Measurements from ENCODE around the gene NAGPA. TPM values are rescaled to one million over a fixed set of nuclear protein-coding genes. Genes with fewer than 3 reads are reported as not detected.

The NAGPA gene
- total and polyA plus RNA-seq, 2 of the 13 experiments (the other 11 are each of a cell fraction or from before 2014, with no cell fraction given), result 27.1 to 60.3 TPM

DNA sequence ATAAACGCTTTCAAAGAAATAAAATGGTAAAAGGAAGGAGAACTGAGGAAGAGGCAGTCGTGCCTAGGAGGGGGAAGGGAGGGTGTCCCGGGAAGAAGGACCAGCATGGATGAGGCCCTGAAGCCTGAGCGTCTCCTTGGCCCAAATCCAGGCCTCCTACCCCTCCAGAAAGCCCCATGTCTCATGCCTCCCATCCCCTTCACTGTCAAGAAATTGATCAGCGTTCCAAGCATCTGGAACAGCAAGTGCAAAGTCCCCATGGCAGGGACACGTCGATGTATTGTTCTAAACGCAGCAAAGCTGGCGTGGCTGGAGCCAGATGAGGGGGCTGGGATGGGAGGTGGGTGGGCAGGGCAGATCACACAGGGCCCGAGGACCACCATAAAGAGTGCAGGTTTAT lies 53.0 kb downstream of the NAGPA start (continued):
- no peak for TF ChIP-seq KLF15 (CRISPR knock-in tag; IDR thresholded peaks at IDR 0.05; ENCODE audit: borderline replicate concordance)
- no peak for TF ChIP-seq GATAD2A (CRISPR knock-in tag; IDR thresholded peaks at IDR 0.05)
- no peak for TF ChIP-seq ZNF143 (CRISPR knock-in tag; IDR thresholded peaks at IDR 0.05)
- TF ChIP-seq HDAC2 (CRISPR knock-in tag; IDR thresholded peaks at IDR 0.05), result no peak
- no peak for TF ChIP-seq RCOR2 (CRISPR knock-in tag; IDR thresholded peaks at IDR 0.05)
- TF ChIP-seq SP5 (CRISPR knock-in tag; IDR thresholded peaks at IDR 0.05; ENCODE audit: borderline replicate concordance, low read depth), result no peak
- TF ChIP-seq CBX5 (CRISPR knock-in tag; IDR thresholded peaks at IDR 0.05; ENCODE audit: borderline replicate concordance), result no peak

DNA sequence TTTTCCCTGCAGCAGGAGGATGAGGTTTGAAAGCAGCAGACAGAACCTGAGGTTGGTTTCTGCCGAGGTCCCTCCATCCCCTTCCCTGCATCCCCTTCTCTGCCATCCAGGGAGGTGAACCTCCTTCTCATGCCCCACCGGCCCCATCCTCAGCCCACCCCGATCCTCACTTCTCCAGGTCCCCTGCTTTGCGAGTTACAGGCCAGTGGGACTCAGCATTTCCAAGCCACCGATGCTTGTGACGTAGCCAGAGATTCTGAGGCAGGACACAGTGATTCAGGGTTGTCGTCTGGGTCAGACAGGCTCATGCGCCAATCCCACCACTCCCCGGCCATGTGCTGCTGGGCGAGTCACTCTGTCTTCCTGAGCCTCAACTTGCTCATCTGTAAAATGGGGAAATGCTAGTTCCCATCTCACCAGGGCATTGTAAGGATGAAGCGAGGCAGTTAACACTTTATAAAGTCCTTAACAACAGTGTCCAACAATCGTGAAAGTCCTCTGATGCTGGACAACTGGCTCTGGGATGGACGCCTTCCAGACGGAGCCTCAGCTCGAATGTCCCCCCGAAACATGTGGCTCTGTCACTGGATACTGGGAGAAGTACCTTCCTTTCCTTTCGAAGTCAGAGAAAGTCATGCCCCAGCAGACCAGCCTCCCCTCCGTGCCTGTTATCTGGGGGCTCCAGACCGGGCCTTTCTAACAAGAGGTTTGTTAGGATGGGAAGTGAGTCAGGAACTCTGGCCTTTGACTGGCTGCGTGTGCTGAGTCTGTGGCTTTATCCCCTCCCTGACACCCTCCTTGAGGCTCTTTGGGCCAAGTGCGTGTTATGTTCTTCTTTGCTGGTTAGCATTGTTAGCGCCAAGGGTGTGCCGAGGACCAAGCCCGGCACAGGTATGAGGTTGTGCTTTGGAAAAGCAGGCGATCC lies 53.7 kb downstream of the NAGPA start:
- Histone ChIP-seq H3K79me2 (ENCODE audit: insufficient read depth, low read length) (no peaks in the 10 kb centered on the region), H3K4me1 (ENCODE audit: insufficient read depth, low read length) (peaks cover 12% of the 10 kb centered on the region), H3K27me3 (ENCODE audit: control insufficient read depth in 1 of 2, insufficient read depth in 2 of 2, low read length in 2 of 2) (peaks cover 5 to 33% of the 10 kb centered on the region in 2 experiments; a peak in 4 of 5 replicates), H3K36me3 (replicated peaks in 1 of 2; ENCODE audit: control insufficient read depth in 1 of 2, insufficient read depth in 2 of 2, low read length in 2 of 2) (no peaks in the 10 kb centered on the region), H3K4me3 (replicated peaks in 1 of 3; ENCODE audit: insufficient read depth in 1 of 3, low read depth in 2 of 3, low read length in 3 of 3) (no peak overlapping the region), H3K27ac (ENCODE audit: extremely low read length, insufficient read depth, low read length) (no peak overlapping the region), H3K9me3 (ENCODE audit: low read length) (no peaks in the 10 kb centered on the region), H3K9ac (ENCODE audit: insufficient read depth, low read depth, low read length) (no peak overlapping the region), H2AFZ (ENCODE audit: low read length) (no peak overlapping the region), H4K20me1 (ENCODE audit: insufficient read depth, low read length) (no peaks in the 10 kb centered on the region), H3K4me2 (ENCODE audit: low read depth, low read length) (no peak overlapping the region)
- in situ Hi-C loops (cut with HindIII; ENCODE audit: extremely low pct_ligation_motif_present, low pct_unique_long_range_greater_than_20kb) (no loop called here), intact Hi-C loops (cut with micrococcal nuclease; ENCODE audit: unreplicated experiment) (no loop called here)
- DNase-seq (ENCODE audit: low spot score) (no peak), FAIRE-seq (no peak), ATAC-seq (no peak)
- 44% methylated on average over 25 of the region's 25 CpGs for WGBS (ENCODE audit: low lambda C conversion rate)
- BruUV-seq (replicated peaks), result no TSS peak
- TF ChIP-seq ELF3 (CRISPR knock-in tag; IDR thresholded peaks at IDR 0.05), result no peak
- TF ChIP-seq, protein P1, sequence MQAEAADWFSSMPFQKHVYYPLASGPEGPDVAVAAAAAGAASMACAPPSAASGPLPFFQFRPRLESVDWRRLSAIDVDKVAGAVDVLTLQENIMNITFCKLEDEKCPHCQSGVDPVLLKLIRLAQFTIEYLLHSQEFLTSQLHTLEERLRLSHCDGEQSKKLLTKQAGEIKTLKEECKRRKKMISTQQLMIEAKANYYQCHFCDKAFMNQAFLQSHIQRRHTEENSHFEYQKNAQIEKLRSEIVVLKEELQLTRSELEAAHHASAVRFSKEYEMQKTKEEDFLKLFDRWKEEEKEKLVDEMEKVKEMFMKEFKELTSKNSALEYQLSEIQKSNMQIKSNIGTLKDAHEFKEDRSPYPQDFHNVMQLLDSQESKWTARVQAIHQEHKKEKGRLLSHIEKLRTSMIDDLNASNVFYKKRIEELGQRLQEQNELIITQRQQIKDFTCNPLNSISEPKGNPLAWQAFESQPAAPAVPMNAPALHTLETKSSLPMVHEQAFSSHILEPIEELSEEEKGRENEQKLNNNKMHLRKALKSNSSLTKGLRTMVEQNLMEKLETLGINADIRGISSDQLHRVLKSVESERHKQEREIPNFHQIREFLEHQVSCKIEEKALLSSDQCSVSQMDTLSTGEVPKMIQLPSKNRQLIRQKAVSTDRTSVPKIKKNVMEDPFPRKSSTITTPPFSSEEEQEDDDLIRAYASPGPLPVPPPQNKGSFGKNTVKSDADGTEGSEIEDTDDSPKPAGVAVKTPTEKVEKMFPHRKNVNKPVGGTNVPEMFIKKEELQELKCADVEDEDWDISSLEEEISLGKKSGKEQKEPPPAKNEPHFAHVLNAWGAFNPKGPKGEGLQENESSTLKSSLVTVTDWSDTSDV (CRISPR knock-in tag; IDR thresholded peaks at IDR 0.05), result 0 out of 2 replicates have a peak, but pooled peaks have one; percentile 28
- peak; percentile 92 for TF ChIP-seq ZMYM3 (CRISPR knock-in tag; IDR thresholded peaks at IDR 0.05)
- peak; percentile 96 for TF ChIP-seq ZNF629 (CRISPR knock-in tag; conservative IDR thresholded peaks at IDR 0.05)
- TF ChIP-seq ZNF335 (CRISPR knock-in tag; IDR thresholded peaks at IDR 0.05), result no peak
- TF ChIP-seq CHD4 (IDR thresholded peaks at IDR 0.05; ENCODE audit: borderline replicate concordance, low read length), result peak; percentile 45; the same call in 1 of the 2 replicates
- TF ChIP-seq ADNP (CRISPR knock-in tag; IDR thresholded peaks at IDR 0.05), result 0 out of 2 replicates have a peak, but pooled peaks have one; percentile 43
- ChIA-PET POLR2A (no interaction called here), CTCF (ENCODE audit: low intra/inter-chr PET ratio, low total read pairs) (no interaction called here)

All from HepG2 (cell line).